HEK293 (cell line): Measurements from ENCODE around the gene SYT5.
A peak's percentile ranks its signal among the peaks of the same experiment; 100 is the strongest.

Experiments
- ATF2 ChIP-seq: fragments of 450-650 bp; formaldehyde crosslinking; IDR thresholded peaks from 2 replicates; pipeline ENCODE4 v1.5.1; 2016; ENCODE audit warnings: missing biosample characterization, missing genetic modification characterization, low read depth
- BCL6B ChIP-seq: fragments of 450-650 bp; formaldehyde crosslinking; IDR thresholded peaks from 2 replicates; pipeline ENCODE4 v1.5.1; 2017; ENCODE audit warnings: missing biosample characterization, missing genetic modification characterization
- IKZF3 ChIP-seq: fragments of 450-650 bp; IDR thresholded peaks from 2 replicates; pipeline ENCODE4 v1.5.0; 2018; ENCODE audit warnings: missing biosample characterization, mild to moderate bottlenecking, missing genetic modification characterization, moderate library complexity
- PATZ1 ChIP-seq: fragments of 450-650 bp; formaldehyde crosslinking; IDR thresholded peaks from 2 replicates; pipeline ENCODE4 v1.5.1; 2016; ENCODE audit warnings: missing biosample characterization, missing genetic modification characterization
- ZBTB7A ChIP-seq: fragments of 450-650 bp; formaldehyde crosslinking; IDR thresholded peaks from 2 replicates; pipeline ENCODE4 v1.5.1; 2016; ENCODE audit warnings: low read depth, missing biosample characterization, missing genetic modification characterization
- ZFHX2 ChIP-seq: fragments of 450-650 bp; formaldehyde crosslinking; conservative IDR thresholded peaks from 2 replicates; pipeline ENCODE4 v1.5.1; 2016; ENCODE audit warnings: missing biosample characterization, missing genetic modification characterization
- ZNF16 ChIP-seq: fragments of 450-650 bp; formaldehyde crosslinking; IDR thresholded peaks from 2 replicates; pipeline ENCODE4 v1.5.1; 2016; ENCODE audit warnings: low read depth, missing biosample characterization, missing genetic modification characterization
- ZNF2 ChIP-seq: fragments of 450-650 bp; formaldehyde crosslinking; IDR thresholded peaks from 2 replicates; pipeline ENCODE4 v1.5.1; 2016; ENCODE audit warnings: missing biosample characterization, missing genetic modification characterization
- ZNF239 ChIP-seq: fragments of 450-650 bp; formaldehyde crosslinking; IDR thresholded peaks from 2 replicates; pipeline ENCODE4 v1.5.1; 2016; ENCODE audit warnings: missing biosample characterization, missing genetic modification characterization
- ZNF280D ChIP-seq: fragments of 450-650 bp; formaldehyde crosslinking; IDR thresholded peaks from 2 replicates; pipeline ENCODE4 v1.5.1; 2016; ENCODE audit warnings: missing biosample characterization, missing genetic modification characterization
- ZNF335 ChIP-seq: fragments of 450-650 bp; formaldehyde crosslinking; conservative IDR thresholded peaks from 2 replicates; pipeline ENCODE4 v1.5.1; 2016; ENCODE audit warnings: missing biosample characterization, missing genetic modification characterization
- ZNF362 ChIP-seq: fragments of 450-650 bp; formaldehyde crosslinking; IDR thresholded peaks from 2 replicates; pipeline ENCODE4 v1.5.1; 2016; ENCODE audit warnings: missing biosample characterization, missing genetic modification characterization
- ZNF629 ChIP-seq: fragments of 450-650 bp; formaldehyde crosslinking; IDR thresholded peaks from 2 replicates; pipeline ENCODE4 v1.5.1; 2017; ENCODE audit warnings: missing biosample characterization, missing genetic modification characterization
- ZNF670 ChIP-seq: fragments of 450-650 bp; formaldehyde crosslinking; IDR thresholded peaks from 2 replicates; pipeline ENCODE4 v1.5.1; 2016; ENCODE audit warnings: missing biosample characterization, missing genetic modification characterization, low read depth
- ZNF792 ChIP-seq: fragments of 450-650 bp; formaldehyde crosslinking; IDR thresholded peaks from 2 replicates; pipeline ENCODE4 v1.5.1; 2016; ENCODE audit warnings: missing biosample characterization, missing genetic modification characterization
- ZXDB ChIP-seq: fragments of 450-650 bp; formaldehyde crosslinking; IDR thresholded peaks from 2 replicates; pipeline ENCODE4 v1.5.1; 2016; ENCODE audit warnings: missing biosample characterization, missing genetic modification characterization
- TF ChIP-seq, protein P1 (sequence below): fragments of 450-650 bp; IDR thresholded peaks from 2 replicates; pipeline ENCODE4 v1.5.1; 2018; ENCODE audit warnings: missing biosample characterization, missing genetic modification characterization
- TF ChIP-seq, protein P2 (sequence below): fragments of 450-650 bp; formaldehyde crosslinking; IDR thresholded peaks from 2 replicates; pipeline ENCODE4 v1.5.1; 2016; ENCODE audit warnings: missing biosample characterization, missing genetic modification characterization
- TF ChIP-seq, protein P3 (sequence below): fragments of 450-650 bp; formaldehyde crosslinking; conservative IDR thresholded peaks from 2 replicates; pipeline ENCODE4 v1.5.1; 2016; ENCODE audit warnings: low read depth, missing biosample characterization, missing genetic modification characterization
- TF ChIP-seq, protein P4 (sequence below): fragments of 450-650 bp; formaldehyde crosslinking; IDR thresholded peaks from 2 replicates; pipeline ENCODE4 v1.5.1; 2016; ENCODE audit warnings: missing biosample characterization, missing genetic modification characterization

Gene SYT5

GRCh38 chr19:55216461-55217198 lies 36.5 kb upstream of the SYT5 start (continued):
- no peak for TF ChIP-seq ZNF792 (tag by site-specific recombination)
- peak; percentile 73 for TF ChIP-seq ZNF335 (tag by site-specific recombination)
- TF ChIP-seq, protein P1, sequence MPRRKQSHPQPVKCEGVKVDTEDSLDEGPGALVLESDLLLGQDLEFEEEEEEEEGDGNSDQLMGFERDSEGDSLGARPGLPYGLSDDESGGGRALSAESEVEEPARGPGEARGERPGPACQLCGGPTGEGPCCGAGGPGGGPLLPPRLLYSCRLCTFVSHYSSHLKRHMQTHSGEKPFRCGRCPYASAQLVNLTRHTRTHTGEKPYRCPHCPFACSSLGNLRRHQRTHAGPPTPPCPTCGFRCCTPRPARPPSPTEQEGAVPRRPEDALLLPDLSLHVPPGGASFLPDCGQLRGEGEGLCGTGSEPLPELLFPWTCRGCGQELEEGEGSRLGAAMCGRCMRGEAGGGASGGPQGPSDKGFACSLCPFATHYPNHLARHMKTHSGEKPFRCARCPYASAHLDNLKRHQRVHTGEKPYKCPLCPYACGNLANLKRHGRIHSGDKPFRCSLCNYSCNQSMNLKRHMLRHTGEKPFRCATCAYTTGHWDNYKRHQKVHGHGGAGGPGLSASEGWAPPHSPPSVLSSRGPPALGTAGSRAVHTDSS (tag by site-specific recombination), result peak; percentile 57
- peak; percentile 80 for TF ChIP-seq ZNF629 (tag by site-specific recombination)
- peak; percentile 62 for TF ChIP-seq ZXDB (tag by site-specific recombination)
- peak; percentile 56 for TF ChIP-seq BCL6B (tag by site-specific recombination)
- TF ChIP-seq, protein P2, sequence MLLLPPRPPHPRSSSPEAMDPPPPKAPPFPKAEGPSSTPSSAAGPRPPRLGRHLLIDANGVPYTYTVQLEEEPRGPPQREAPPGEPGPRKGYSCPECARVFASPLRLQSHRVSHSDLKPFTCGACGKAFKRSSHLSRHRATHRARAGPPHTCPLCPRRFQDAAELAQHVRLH (tag by site-specific recombination), result peak; percentile 82
- no peak for TF ChIP-seq ZNF239
- TF ChIP-seq IKZF3 (tag by site-specific recombination), result peak; percentile 80
- TF ChIP-seq, protein P3, sequence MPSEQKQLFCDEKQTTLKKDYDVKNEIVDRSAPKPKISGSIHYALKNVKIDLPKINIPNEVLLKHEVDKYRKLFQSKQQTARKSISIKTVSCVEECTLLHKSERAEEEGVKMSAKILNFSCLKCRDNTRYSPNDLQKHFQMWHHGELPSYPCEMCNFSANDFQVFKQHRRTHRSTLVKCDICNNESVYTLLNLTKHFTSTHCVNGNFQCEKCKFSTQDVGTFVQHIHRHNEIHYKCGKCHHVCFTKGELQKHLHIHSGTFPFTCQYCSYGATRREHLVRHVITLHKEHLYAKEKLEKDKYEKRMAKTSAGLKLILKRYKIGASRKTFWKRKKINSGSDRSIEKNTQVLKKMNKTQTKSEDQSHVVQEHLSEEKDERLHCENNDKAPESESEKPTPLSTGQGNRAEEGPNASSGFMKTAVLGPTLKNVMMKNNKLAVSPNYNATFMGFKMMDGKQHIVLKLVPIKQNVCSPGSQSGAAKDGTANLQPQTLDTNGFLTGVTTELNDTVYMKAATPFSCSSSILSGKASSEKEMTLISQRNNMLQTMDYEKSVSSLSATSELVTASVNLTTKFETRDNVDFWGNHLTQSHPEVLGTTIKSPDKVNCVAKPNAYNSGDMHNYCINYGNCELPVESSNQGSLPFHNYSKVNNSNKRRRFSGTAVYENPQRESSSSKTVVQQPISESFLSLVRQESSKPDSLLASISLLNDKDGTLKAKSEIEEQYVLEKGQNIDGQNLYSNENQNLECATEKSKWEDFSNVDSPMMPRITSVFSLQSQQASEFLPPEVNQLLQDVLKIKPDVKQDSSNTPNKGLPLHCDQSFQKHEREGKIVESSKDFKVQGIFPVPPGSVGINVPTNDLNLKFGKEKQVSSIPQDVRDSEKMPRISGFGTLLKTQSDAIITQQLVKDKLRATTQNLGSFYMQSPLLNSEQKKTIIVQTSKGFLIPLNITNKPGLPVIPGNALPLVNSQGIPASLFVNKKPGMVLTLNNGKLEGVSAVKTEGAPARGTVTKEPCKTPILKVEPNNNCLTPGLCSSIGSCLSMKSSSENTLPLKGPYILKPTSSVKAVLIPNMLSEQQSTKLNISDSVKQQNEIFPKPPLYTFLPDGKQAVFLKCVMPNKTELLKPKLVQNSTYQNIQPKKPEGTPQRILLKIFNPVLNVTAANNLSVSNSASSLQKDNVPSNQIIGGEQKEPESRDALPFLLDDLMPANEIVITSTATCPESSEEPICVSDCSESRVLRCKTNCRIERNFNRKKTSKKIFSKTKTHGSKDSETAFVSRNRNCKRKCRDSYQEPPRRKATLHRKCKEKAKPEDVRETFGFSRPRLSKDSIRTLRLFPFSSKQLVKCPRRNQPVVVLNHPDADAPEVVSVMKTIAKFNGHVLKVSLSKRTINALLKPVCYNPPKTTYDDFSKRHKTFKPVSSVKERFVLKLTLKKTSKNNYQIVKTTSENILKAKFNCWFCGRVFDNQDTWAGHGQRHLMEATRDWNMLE, result peak; percentile 43; the same call in 1 of the 2 replicates
- peak; percentile 82 for TF ChIP-seq ZBTB7A (tag by site-specific recombination)
- TF ChIP-seq ZNF670 (tag by site-specific recombination), result no peak
- peak; percentile 19; the same call in 1 of the 2 replicates for TF ChIP-seq ZNF16 (tag by site-specific recombination)
- no peak for TF ChIP-seq ZNF362 (tag by site-specific recombination)
- TF ChIP-seq, protein P4, sequence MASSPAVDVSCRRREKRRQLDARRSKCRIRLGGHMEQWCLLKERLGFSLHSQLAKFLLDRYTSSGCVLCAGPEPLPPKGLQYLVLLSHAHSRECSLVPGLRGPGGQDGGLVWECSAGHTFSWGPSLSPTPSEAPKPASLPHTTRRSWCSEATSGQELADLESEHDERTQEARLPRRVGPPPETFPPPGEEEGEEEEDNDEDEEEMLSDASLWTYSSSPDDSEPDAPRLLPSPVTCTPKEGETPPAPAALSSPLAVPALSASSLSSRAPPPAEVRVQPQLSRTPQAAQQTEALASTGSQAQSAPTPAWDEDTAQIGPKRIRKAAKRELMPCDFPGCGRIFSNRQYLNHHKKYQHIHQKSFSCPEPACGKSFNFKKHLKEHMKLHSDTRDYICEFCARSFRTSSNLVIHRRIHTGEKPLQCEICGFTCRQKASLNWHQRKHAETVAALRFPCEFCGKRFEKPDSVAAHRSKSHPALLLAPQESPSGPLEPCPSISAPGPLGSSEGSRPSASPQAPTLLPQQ, result peak; percentile 90
- TF ChIP-seq ATF2, result peak; percentile 86
- TF ChIP-seq PATZ1 (tag by site-specific recombination), result peak; percentile 72
- peak; percentile 81 for TF ChIP-seq ZNF2 (tag by site-specific recombination)
- peak; percentile 99 for TF ChIP-seq ZNF280D (tag by site-specific recombination)
- TF ChIP-seq ZFHX2 (tag by site-specific recombination), result peak; percentile 82
